Kidney (tissue), 14 donors: Measurements from ENCODE around the gene CTSD. TPM values are rescaled to one million over a fixed set of nuclear protein-coding genes. Genes with fewer than 3 reads are reported as not detected.

ENCODE experiments used
- DNase-seq, 5 donors: peaks; one replicate each; pipeline ENCODE4 v3.0.0-alpha.2; 2013 to 2020
- FAIRE-seq: peaks from 2 replicates; lab custom pipeline; 2012; peaks lifted over from hg19 to GRCh38; lab: Jason Lieb, UNC
- H3K27ac ChIP-seq, 2 donors: one replicate each; pipeline ENCODE4 v1.7.0; 2013; ENCODE audit warnings: low read depth in 2 of 2, low read length in 2 of 2, inconsistent platforms in 1 of 2
- H3K27me3 ChIP-seq: one replicate; pipeline ENCODE4 v1.7.1; 2013; ENCODE audit warnings: low read length, inconsistent platforms; ENCODE audit not compliant: control insufficient read depth, insufficient read depth
- H3K36me3 ChIP-seq, 3 donors: one replicate each; pipeline versions ENCODE4 v1.7.0 to v1.7.1; 2013; ENCODE audit warnings: low read length in 3 of 3, control low read depth in 1 of 3, inconsistent platforms in 1 of 3; ENCODE audit not compliant: insufficient read depth in 3 of 3, control insufficient read depth in 2 of 3
- H3K4me1 ChIP-seq, 3 donors: one replicate each; pipeline versions ENCODE4 v1.7.0 to v1.7.1; 2013; ENCODE audit warnings: low read length in 3 of 3, inconsistent platforms in 1 of 3, low read depth in 1 of 3; ENCODE audit not compliant: control insufficient read depth in 2 of 3, insufficient read depth in 2 of 3
- H3K4me3 ChIP-seq, 3 donors: one replicate each; pipeline versions ENCODE4 v1.7.0 to v1.8.1; 2013; ENCODE audit warnings: low read length in 3 of 3, control low read depth in 1 of 3, inconsistent platforms in 1 of 3
- H3K9ac ChIP-seq, 3 donors: one replicate each; pipeline versions ENCODE4 v1.7.0 to v1.7.1; 2013; ENCODE audit warnings: low read length in 3 of 3, control low read depth in 1 of 3, inconsistent platforms in 1 of 3
- H3K9me3 ChIP-seq, 3 donors: one replicate each; pipeline versions ENCODE4 v1.7.0 to v1.7.1; 2013; ENCODE audit warnings: low read length in 3 of 3, control low read depth in 1 of 3, inconsistent platforms in 1 of 3; ENCODE audit not compliant: control insufficient read depth in 2 of 3, insufficient read depth in 1 of 3
- intact Hi-C: fragments of 100-400 bp; cut with DNase I; formaldehyde crosslinking; loops from one replicate; pipeline ENCODE4 v1.11.1; 2022
- polyA plus RNA-seq: library from polyadenylated mRNA; stranded (reverse); fragments of 350-450 nt; fragmentation: Illumina TruSeq; extraction: RNeasy Lipid Tissue Mini Kit (QIAGEN cat#74804); gene quantifications from one replicate; pipeline ENCODE4 v1.2.3, GENCODE V29; 2014; ENCODE audit warnings: low read depth, low replicate concordance; ENCODE audit not compliant: insufficient read depth
- total RNA-seq: library from RNA; stranded (reverse); fragmentation: NEBNext Ultra II Directional; extraction: Animal tissue kit (Norgen Biotek cat#: 25700); gene quantifications from one replicate; pipeline ENCODE4 v1.2.1, GENCODE V29; 2021
- TF ChIP-seq, protein P1 (sequence below): IDR thresholded peaks from 3 replicates; pipeline ENCODE4 v1.5.1; 2012; ENCODE audit warnings: mild to moderate bottlenecking, moderate library complexity, borderline replicate concordance; ENCODE audit not compliant: insufficient read depth; ENCODE audit errors: extremely low read depth
- donor health status: control.
- donor health status: control.
- donor health status: control.
- donor health status: control.
- donor health status: control.
- donor health status: DM: yes; HTN: yes; CAD: no.
- donor health status: Normal renal cell carcinoma (clear cell type).

CTSD gene
- total and polyA plus RNA-seq, 2 donors from 2014 or later, result 2,183 to 2,764 TPM

DNA sequence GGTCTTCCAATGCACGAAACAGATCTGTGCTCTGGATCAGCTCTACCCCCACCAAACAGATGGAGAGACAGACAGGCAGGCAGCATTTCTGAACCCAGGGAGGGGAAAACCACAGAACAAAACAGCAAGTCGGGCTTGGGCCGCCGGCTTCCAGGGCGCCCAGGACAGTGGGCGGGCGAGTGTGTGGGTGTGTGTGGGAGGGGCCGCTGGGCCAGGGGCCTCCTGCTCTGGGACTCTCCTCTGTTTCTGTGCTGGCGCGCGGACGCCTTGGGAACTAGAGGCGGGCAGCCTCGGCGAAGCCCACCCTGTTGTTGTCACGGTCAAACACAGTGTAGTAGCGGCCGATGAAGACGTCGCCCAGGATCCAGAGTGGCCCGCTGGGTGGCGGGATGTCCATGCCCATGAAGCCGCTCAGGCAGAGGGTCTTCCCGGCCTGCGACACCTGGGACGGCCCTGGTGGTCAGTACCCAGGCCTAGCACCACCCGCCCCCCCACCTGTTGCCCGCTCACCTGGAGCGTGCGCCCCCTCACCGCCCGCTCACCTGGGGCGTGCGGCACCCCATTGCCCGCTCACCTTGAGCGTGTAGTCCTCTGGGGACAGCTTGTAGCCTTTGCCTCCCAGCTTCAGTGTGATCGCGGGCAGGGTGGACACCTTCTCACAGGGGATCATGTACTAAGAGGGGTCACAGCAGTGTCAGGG, 10.3 kb downstream of the CTSD start:
- intact Hi-C loops, result no loop called here
- no peak for FAIRE-seq
- H3K9ac ChIP-seq, result no peak overlapping the region
- H3K27ac ChIP-seq, result no peak overlapping the region
- H3K4me3 ChIP-seq, result no peak overlapping the region
- TF ChIP-seq, protein P1, sequence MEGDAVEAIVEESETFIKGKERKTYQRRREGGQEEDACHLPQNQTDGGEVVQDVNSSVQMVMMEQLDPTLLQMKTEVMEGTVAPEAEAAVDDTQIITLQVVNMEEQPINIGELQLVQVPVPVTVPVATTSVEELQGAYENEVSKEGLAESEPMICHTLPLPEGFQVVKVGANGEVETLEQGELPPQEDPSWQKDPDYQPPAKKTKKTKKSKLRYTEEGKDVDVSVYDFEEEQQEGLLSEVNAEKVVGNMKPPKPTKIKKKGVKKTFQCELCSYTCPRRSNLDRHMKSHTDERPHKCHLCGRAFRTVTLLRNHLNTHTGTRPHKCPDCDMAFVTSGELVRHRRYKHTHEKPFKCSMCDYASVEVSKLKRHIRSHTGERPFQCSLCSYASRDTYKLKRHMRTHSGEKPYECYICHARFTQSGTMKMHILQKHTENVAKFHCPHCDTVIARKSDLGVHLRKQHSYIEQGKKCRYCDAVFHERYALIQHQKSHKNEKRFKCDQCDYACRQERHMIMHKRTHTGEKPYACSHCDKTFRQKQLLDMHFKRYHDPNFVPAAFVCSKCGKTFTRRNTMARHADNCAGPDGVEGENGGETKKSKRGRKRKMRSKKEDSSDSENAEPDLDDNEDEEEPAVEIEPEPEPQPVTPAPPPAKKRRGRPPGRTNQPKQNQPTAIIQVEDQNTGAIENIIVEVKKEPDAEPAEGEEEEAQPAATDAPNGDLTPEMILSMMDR, result no peak
- peaks cover 0 to 59% (median 4%) of the 10 kb centered on the region in 3 donors for H3K4me1 ChIP-seq
- H3K36me3 ChIP-seq, result peaks cover 0 to 45% (median 5%) of the 10 kb centered on the region in 3 donors
- DNase-seq, result no peak
- H3K27me3 ChIP-seq, result no peaks in the 10 kb centered on the region
- H3K9me3 ChIP-seq, result no peaks in the 10 kb centered on the region

DNA sequence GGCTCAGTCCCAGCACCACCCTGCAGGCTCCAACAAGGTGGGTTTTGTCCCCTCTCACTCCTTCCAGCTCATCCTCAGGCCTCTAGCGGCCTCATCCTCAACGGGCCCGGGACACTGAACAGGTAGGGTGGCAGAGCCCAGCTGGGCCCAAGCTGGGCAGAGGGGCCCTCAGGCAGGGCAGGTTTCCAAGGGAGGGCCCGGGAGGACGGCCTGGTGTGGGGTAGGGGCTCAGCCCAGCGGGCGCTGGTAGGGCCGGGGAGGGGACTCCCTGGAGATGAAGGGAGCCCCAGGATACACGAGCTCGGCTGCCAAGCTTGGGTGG, 10.9 kb downstream of the CTSD start:
- Histone ChIP-seq H3K9ac (no peak overlapping the region), H3K27me3 (peaks cover 2% of the 10 kb centered on the region), H3K9me3 (no peaks in the 10 kb centered on the region), H3K27ac (peak overlapping the region in 1 of 2 donors; percentile 55), H3K4me3 (no peak overlapping the region), H3K36me3 (peaks cover 0 to 44% (median 5%) of the 10 kb centered on the region in 3 donors), H3K4me1 (peaks cover 0 to 55% (median 4%) of the 10 kb centered on the region in 3 donors)
- intact Hi-C loops, result no loop called here
- TF ChIP-seq, protein P1, result no peak
- DNase-seq (peak in 1 of 5 donors; percentile 76), FAIRE-seq (no peak)

DNA sequence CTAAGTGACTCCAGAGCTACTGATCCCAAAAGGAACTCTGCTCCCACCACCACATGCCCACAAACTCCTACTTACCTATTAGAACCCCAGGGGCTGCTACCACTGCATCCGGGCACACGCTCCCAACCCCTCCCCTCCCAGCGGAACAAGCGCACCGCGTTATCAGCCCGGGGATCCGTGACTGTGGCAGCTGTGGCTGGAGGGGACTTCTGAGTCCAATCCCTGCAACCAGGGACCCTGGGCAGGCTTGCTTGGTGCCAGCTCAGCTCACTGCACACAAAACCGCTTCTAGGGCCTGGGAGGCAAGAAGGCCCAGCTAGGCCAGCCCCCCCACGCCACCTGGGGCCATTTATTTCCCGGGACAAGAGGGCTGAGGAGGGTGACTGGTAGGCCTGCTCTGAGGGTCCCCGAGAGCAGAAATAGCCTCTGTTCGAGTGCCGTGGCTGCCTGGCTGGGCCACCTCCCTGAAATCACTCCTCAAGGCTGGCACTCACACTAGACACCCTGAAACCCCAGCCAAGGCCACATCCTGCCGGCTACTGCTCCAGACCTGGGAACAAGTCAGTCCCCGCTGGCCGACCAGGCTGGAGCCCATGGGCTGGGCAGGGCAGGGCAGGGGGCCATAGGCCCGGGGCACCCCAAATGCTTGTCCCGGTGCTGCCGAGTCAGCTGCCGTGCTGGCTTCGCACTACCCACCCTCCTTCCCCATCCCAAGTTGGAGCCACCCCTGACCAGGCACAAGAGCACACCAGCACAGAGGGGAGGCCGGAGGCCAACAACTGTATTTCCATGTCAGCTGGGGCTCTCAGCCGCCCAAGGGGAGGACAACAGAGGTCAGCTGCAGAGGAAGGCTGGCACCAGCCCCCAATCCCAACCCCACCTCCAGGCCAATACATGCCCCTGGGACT, 11.5 kb downstream of the CTSD start:
- no peak overlapping the region for H3K4me3 ChIP-seq
- TF ChIP-seq, protein P1, result no peak
- intact Hi-C loops, result no loop called here
- peaks cover 0 to 50% (median 4%) of the 10 kb centered on the region in 3 donors for H3K4me1 ChIP-seq
- DNase-seq, result peak in 1 of 5 donors; percentile 17
- no peaks in the 10 kb centered on the region for H3K9me3 ChIP-seq
- H3K27me3 ChIP-seq, result peaks cover 2% of the 10 kb centered on the region
- peaks cover 0 to 38% (median 5%) of the 10 kb centered on the region in 3 donors for H3K36me3 ChIP-seq
- FAIRE-seq, result no peak
- peak overlapping the region in 1 of 3 donors; percentile 40 for H3K9ac ChIP-seq
- H3K27ac ChIP-seq, result peak overlapping the region in 1 of 2 donors; percentile 55
